ENCODE data around the gene IGF1R.

GRCh38 chr15:98612490-98613110 lies 35.7 kb upstream of the IGF1R start:
- TF ChIP-seq POLR2AphosphoS5 (IDR thresholded peaks at IDR 0.05; ENCODE audit: insufficient read depth in 1 of 2, low read depth in 1 of 2): no peak
- no peak for TF ChIP-seq CTCF (IDR thresholded peaks at IDR 0.05)
